Neural cell (in vitro differentiated cells): ENCODE data around the gene FCN3. TPM values are rescaled to one million over a fixed set of nuclear protein-coding genes. Genes with fewer than 3 reads are reported as not detected.
A peak's percentile ranks its signal among the peaks of the same experiment; 100 is the strongest.

ENCODE experiments used
- H2AFZ ChIP-seq: fragments of 200-600, 300-800 bp; sonication (generic), shearing (Covaris generic); 2 replicates; pipeline ENCODE4 v1.6.0; 2014; ENCODE audit warnings: low read depth, mild to moderate bottlenecking, antibody characterized with exemption, low read length, moderate library complexity
- H3F3A ChIP-seq: fragments of 200-600 bp; shearing (Covaris generic); 2 replicates; pipeline ENCODE4 v1.6.1; 2016; ENCODE audit warnings: mild to moderate bottlenecking, moderate library complexity, mixed read lengths, antibody characterized with exemption, low read length; ENCODE audit not compliant: insufficient read depth, poor library complexity, severe bottlenecking
- H3K27ac ChIP-seq: fragments of 200-600, 300-800 bp; sonication (generic), shearing (Covaris generic); 2 replicates; pipeline ENCODE4 v1.5.1; 2014; ENCODE audit warnings: mild to moderate bottlenecking, low read length, moderate library complexity
- H3K27me3 ChIP-seq: fragments of 300-800, 200-600 bp; sonication (generic), shearing (Covaris generic); 2 replicates; pipeline ENCODE4 v1.6.0; 2014; ENCODE audit warnings: mild to moderate bottlenecking, low read depth, low read length, moderate library complexity; ENCODE audit not compliant: insufficient read depth
- H3K36me3 ChIP-seq: fragments of 300-800, 200-600 bp; sonication (generic), shearing (Covaris generic); 2 replicates; pipeline ENCODE4 v1.5.1; 2014; ENCODE audit warnings: mild to moderate bottlenecking, antibody characterized with exemption, low read length, moderate library complexity; ENCODE audit not compliant: insufficient read depth
- H3K4me2 ChIP-seq: fragments of 300-800, 200-600 bp; sonication (generic), shearing (Covaris generic); 2 replicates; pipeline ENCODE4 v1.6.0; 2014; ENCODE audit warnings: mild to moderate bottlenecking, low read length
- H3K4me3 ChIP-seq: fragments of 300-800, 200-600 bp; sonication (generic), shearing (Covaris generic); 2 replicates; pipeline ENCODE4 v1.5.1; 2014; ENCODE audit warnings: mild to moderate bottlenecking, low read length, moderate library complexity
- H3K79me2 ChIP-seq: fragments of 200-600 bp; shearing (Covaris generic); replicated peaks from 2 replicates; pipeline ENCODE4 v1.6.0; 2014; ENCODE audit warnings: mild to moderate bottlenecking, low read length, moderate library complexity; ENCODE audit not compliant: insufficient read depth
- H3K9ac ChIP-seq: fragments of 300-800, 200-600 bp; sonication (generic), shearing (Covaris generic); 2 replicates; pipeline ENCODE4 v1.6.1; 2016; ENCODE audit warnings: mild to moderate bottlenecking, low read length, mixed read lengths
- H3K9me2 ChIP-seq: fragments of 200-600 bp; shearing (Covaris generic); 2 replicates; pipeline ENCODE4 v1.6.1; 2016; ENCODE audit warnings: mild to moderate bottlenecking, low read length, mixed read lengths; ENCODE audit not compliant: insufficient read depth
- H3K9me3 ChIP-seq: fragments of 200-600, 300-800 bp; sonication (generic), shearing (Covaris generic); 2 replicates; pipeline ENCODE4 v1.6.1; 2016; ENCODE audit warnings: mild to moderate bottlenecking, mixed run types, low read length, moderate library complexity, mixed read lengths
- H4K20me1 ChIP-seq: fragments of 200-600 bp; shearing (Covaris generic); 2 replicates; pipeline ENCODE4 v1.6.1; 2016; ENCODE audit warnings: mild to moderate bottlenecking, mixed run types; ENCODE audit not compliant: insufficient read depth
- EP300 ChIP-seq: fragments of 450-650 bp; conservative IDR thresholded peaks from 2 replicates; pipeline ENCODE4 v1.6.1; 2014; ENCODE audit warnings: antibody characterized with exemption, mild to moderate bottlenecking, moderate library complexity; ENCODE audit not compliant: poor library complexity, severe bottlenecking
- EZH2 ChIP-seq: fragments of 200-600, 300-800 bp; shearing (Covaris generic), sonication (generic); IDR thresholded peaks from 2 replicates; pipeline ENCODE4 v1.6.1; 2014; ENCODE audit warnings: antibody characterized with exemption, low read length, borderline replicate concordance, mild to moderate bottlenecking; ENCODE audit not compliant: insufficient read depth, poor library complexity, severe bottlenecking
- MXI1 ChIP-seq: fragments of 450-650 bp; conservative IDR thresholded peaks from 2 replicates; pipeline ENCODE4 v1.6.1; 2014; ENCODE audit warnings: antibody characterized with exemption, mild to moderate bottlenecking; ENCODE audit not compliant: poor library complexity, severe bottlenecking
- POLR2AphosphoS5 ChIP-seq: IDR thresholded peaks from 2 replicates; pipeline ENCODE4 v1.6.1; 2012
- RAD21 ChIP-seq: fragments of 450-650 bp; conservative IDR thresholded peaks from 2 replicates; pipeline ENCODE4 v1.6.1; 2014; ENCODE audit warnings: antibody characterized with exemption, mild to moderate bottlenecking, moderate library complexity
- REST ChIP-seq: IDR thresholded peaks from 2 replicates; pipeline ENCODE4 v1.6.1; 2012; ENCODE audit warnings: borderline replicate concordance
- SMC3 ChIP-seq: fragments of 450-650 bp; conservative IDR thresholded peaks from 2 replicates; pipeline ENCODE4 v1.6.1; 2014; ENCODE audit warnings: antibody characterized with exemption, mild to moderate bottlenecking, moderate library complexity; ENCODE audit not compliant: poor library complexity
- TAF1 ChIP-seq: IDR thresholded peaks from 2 replicates; pipeline ENCODE4 v1.6.1; 2012; ENCODE audit warnings: low read depth
- polyA plus RNA-seq: library from polyadenylated mRNA; depleted of rRNA; stranded (reverse); fragments of >200 nt; gene quantifications from 2 replicates; pipeline ENCODE4 v1.2.3, GENCODE V29; 2014
- TF ChIP-seq, protein P1 (sequence below): fragments of 450-650 bp; IDR thresholded peaks from 2 replicates; pipeline ENCODE4 v1.5.1; 2014; ENCODE audit warnings: antibody characterized with exemption, mild to moderate bottlenecking, moderate library complexity; ENCODE audit not compliant: poor library complexity, severe bottlenecking

FCN3 gene
- polyA plus RNA-seq, 1 donor from 2014 or later = not detected

- Histone ChIP-seq H3K9me2 (no peaks in the 10 kb centered on the region), H3K27ac (no peak overlapping the region), H4K20me1 (no peaks in the 10 kb centered on the region), H3F3A (no peaks in the 10 kb centered on the region), H3K36me3 (no peaks in the 10 kb centered on the region), H3K4me3 (no peak overlapping the region), H2AFZ (no peak overlapping the region), H3K27me3 (no peaks in the 10 kb centered on the region), H3K79me2 (no peaks in the 10 kb centered on the region), H3K9ac (no peak overlapping the region), H3K9me3 (no peaks in the 10 kb centered on the region), H3K4me2 (no peak overlapping the region)
- TF ChIP-seq RAD21 (no peak), SMC3 (no peak), EP300 (no peak), POLR2AphosphoS5 (no peak), TAF1 (no peak), MXI1 (no peak), REST (no peak), EZH2 (no peak)
- TF ChIP-seq, protein P1, sequence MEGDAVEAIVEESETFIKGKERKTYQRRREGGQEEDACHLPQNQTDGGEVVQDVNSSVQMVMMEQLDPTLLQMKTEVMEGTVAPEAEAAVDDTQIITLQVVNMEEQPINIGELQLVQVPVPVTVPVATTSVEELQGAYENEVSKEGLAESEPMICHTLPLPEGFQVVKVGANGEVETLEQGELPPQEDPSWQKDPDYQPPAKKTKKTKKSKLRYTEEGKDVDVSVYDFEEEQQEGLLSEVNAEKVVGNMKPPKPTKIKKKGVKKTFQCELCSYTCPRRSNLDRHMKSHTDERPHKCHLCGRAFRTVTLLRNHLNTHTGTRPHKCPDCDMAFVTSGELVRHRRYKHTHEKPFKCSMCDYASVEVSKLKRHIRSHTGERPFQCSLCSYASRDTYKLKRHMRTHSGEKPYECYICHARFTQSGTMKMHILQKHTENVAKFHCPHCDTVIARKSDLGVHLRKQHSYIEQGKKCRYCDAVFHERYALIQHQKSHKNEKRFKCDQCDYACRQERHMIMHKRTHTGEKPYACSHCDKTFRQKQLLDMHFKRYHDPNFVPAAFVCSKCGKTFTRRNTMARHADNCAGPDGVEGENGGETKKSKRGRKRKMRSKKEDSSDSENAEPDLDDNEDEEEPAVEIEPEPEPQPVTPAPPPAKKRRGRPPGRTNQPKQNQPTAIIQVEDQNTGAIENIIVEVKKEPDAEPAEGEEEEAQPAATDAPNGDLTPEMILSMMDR = no peak
Measured at GRCh38 chr1:27403931-27404330, 29.3 kb upstream of the FCN3 start.

GRCh38 chr1:27403065-27403726 is 28.6 kb upstream of the FCN3 start:
- no peak overlapping the region for H3K27ac ChIP-seq
- no peaks in the 10 kb centered on the region for H3K9me3 ChIP-seq
- H4K20me1 ChIP-seq = no peaks in the 10 kb centered on the region
- no peaks in the 10 kb centered on the region for H3K9me2 ChIP-seq
- H3F3A ChIP-seq = no peaks in the 10 kb centered on the region
- no peaks in the 10 kb centered on the region for H3K36me3 ChIP-seq
- no peak overlapping the region for H3K4me3 ChIP-seq
- H3K9ac ChIP-seq = no peak overlapping the region
- no peak overlapping the region for H2AFZ ChIP-seq
- H3K79me2 ChIP-seq = no peaks in the 10 kb centered on the region
- H3K4me2 ChIP-seq = no peak overlapping the region
- TF ChIP-seq REST = no peak
- peak; percentile 65 for TF ChIP-seq RAD21
- no peak for TF ChIP-seq POLR2AphosphoS5
- peak; percentile 37 for TF ChIP-seq SMC3
- TF ChIP-seq, protein P1 = peak; percentile 59
- no peaks in the 10 kb centered on the region for H3K27me3 ChIP-seq
